GM19328 (cell line): Measurements from ENCODE around the gene KNDC1.

Experiments used
- ATAC-seq: cut with Tn5 transposase; IDR thresholded peaks from one replicate; pipeline ENCODE4 v1.9.1; 2021; ENCODE audit warnings: mild to moderate bottlenecking, moderate library complexity; ENCODE audit not compliant: unreplicated experiment

KNDC1 gene

GRCh38 chr10:133190225-133190624, 30.2 kb downstream of the KNDC1 start:
- no peak for ATAC-seq

GRCh38 chr10:133191651-133192050, 31.6 kb downstream of the KNDC1 start:
- ATAC-seq: no peak

DNA sequence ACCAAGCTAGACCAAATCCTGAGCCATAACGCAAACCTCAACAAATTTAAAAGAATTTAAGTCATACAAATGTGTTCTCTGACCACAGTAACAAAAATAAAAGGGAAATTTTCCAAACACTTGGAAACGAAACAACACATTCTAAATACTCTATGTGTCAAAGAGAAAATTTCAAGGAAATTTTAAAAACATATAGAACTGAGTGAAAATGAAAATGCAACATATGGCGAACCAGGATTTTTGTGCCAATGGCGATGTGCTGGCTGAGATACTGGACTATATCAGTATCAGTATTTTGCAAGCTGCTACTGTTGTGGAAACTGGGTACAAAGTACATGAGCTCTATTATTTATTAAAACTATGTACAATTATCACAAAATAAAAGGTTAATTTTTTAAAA, 34.1 kb downstream of the KNDC1 start:
- ATAC-seq: no peak

- ATAC-seq: no peak
Measured at GRCh38 chr10:133195096-133195495, 35.1 kb downstream of the KNDC1 start.

DNA sequence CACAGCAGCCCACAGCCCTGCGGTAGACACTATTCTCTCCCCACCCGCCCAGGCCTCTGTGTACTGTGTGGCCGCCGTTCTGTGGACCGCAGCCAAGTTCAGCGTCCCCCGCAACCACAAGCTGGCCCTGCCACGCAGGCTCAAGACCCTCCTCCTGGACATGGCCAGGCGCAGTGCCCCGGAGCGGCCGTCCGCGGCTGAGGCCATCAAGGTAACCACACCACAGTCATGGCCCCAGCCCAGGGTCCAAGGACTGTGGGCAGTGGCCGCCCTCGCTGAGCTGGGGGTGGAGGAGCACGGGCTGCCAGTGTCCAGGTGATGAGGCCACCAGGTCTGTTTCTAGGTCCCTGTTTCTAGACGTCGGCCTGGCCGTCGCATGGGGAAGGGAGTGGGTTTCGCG, 35.6 kb downstream of the KNDC1 start:
- no peak for ATAC-seq

GRCh38 chr10:133196221-133196915, 36.3 kb downstream of the KNDC1 start:
- no peak for ATAC-seq

DNA sequence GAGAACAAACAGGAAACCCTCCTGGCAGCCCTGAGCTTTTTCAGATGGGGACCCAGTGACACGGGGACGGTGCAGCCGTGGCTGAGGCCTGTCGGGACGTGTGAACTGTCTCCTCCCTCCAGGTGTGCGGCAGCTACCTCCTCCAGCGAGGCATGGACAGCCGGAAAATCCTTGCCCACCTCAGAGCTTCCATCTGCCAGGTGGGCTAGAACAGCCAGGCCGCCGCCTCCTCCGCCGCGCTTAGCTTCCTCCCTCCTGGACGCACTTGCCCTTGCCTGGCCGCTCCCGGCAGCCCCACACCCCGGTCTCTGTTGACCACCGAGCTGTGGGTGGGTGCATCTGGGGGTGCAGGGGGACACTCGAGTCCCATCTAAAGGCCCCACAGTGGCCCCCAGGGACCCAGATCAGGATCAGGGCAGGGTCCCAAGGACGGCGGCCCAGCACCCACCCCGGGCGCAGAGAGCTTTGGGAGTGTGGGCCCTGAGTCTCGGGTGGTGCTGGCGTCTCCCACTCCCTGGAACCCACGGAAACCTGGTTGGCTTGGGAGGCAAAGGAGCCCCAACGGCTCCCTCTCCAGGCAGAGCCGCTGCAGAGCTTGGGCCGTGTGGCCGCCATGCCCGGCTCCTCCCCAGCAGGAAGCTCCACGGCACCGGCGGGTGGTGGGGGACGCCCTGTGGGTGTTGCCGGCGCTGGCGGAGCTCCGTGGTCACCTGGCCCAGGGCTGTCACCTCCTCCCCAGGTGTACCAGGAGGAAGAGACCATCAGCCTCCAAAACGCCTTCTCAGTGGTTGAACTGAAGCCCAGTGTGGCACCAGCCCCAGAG, 37.1 kb downstream of the KNDC1 start:
- ATAC-seq: no peak

DNA sequence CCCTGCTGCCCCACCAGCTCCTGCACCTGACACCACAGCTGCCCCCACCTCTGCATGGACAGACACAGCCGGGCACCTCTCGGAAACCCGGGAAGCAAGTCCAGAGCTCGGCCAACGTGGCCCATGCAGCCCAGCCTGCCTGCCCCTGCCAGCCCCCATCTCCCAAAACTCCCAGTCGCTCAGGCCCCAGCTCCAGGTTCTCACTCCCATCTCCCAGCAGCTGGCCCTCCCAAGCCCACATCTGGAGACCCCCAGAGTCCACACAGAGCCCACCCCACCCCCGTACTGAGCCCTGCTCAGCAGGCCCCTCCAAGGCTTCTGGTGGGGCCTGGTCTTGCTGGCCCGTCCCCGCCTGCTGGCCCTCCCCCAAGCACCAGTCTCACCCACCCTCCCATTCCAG, 37.8 kb downstream of the KNDC1 start:
- no peak for ATAC-seq

DNA sequence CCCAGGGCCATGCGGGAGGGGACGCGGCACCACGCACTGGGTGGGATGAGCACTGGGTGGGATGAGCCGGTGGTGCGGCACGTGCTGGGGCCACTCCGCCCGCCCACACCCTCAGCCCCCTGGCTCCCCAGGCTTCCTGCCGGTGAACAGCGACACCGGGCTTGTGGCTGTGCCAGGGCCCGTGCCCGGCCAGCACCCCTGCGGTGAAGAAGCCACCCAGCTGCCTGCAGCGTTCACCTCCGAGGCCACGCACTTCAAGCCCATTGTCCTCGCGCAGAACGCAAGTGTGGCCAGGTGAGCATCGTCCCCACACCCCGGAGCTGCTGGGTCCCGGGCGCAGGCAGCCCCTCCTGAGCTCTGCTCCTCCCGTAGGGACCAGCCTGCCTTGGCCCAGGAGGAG, 38.2 kb downstream of the KNDC1 start:
- no peak for ATAC-seq

- no peak for ATAC-seq
Measured at GRCh38 chr10:133198621-133199487, 38.8 kb downstream of the KNDC1 start.

DNA sequence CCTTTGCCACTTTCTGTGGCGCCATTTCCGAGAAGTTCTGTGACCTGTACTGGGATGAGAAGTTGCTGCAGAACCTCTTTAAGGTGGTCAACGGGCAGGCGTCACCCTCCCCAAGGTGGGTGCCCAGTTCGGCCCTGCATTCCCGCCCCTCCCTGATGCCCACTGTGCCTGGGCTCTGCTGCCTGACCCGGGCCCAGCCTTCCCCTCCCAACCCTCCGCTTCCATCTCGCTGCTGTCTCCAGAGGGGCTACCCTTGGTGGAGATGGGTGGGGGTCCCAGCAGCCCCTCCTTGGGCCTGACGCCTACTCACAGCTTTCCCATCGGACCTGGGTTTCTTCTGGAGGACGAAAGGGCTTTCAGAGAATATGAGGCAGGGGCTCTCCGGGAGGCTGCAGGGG, 39.5 kb downstream of the KNDC1 start:
- no peak for ATAC-seq

GRCh38 chr10:133199992-133200611, 40.1 kb downstream of the KNDC1 start:
- ATAC-seq: no peak

- no peak for ATAC-seq
Measured at GRCh38 chr10:133200621-133201031, 40.6 kb downstream of the KNDC1 start.

DNA sequence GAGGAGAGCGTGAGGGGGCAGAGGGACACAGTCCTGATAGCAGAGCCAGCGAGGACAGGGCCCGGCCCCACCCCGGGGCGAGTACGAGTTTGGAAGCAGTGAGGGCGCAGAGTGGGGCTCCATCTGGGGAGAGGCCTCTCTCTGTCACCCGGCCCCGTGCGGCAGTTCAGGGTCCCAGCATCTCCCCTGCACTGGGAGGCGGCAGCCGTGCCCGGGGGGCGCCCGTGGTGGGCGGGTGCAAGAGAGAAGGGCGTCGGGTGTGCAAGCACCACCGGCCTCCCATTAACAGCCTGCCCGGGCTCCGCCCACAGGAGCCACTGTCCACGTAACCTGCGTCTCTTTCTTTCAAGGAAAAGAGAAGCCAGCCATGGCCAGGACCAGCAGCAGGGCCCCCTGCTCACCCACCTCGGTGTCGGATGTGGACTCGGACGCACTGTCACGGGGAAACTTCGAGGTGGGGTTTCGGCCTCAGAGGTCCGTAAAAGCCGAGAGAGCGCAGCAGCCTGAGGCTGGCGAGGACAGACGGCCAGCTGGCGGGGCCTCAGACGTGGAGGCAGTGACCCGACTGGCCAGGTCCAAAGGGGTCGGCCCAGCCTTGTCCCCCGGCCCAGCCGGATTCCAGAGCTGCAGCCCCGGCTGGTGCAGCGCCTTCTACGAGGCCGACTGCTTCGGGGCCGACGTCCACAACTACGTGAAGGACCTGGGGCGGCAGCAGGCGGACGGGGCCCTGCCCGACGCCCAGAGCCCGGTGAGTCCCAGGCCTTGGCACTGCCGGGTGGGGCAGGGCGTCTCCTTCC, 41.3 kb downstream of the KNDC1 start:
- ATAC-seq: no peak

DNA sequence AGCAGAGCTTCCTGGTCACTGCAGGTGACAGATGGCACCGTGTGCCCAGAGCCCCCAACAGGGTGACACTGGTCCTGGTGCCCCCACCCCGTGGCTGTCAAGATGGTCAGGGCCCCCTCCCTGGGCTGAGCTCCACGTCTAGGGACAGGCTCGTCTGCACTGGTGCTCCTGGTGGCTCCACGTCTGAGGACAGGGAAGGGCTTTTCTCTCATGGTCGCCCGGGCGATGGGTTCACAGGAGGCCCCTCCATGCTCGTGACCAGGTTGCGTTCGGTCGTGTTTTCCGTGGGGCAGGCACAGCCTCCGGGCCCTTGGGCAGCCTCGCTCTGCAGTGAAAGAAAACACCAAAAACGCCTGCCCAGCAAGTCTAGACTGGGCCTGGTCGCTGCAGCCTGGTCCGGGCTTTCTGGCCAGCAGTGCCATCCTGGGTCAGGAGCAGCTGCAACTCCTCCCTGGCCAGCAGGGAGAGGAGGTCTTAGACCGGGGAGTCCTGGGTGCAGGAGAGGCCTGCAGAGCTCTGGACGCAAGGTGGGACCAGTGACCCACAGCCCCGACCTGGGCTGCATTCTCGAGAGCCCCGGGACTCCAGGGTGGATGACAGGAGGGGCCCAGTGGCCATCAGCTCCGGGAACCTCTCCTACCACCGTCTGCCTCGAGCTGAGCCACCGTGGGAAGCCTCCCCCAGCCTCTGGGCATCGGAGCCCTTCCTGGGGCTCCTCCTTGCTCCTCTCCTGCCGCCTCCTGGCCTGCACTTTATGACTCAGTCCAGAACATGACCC, 42.1 kb downstream of the KNDC1 start:
- no peak for ATAC-seq

DNA sequence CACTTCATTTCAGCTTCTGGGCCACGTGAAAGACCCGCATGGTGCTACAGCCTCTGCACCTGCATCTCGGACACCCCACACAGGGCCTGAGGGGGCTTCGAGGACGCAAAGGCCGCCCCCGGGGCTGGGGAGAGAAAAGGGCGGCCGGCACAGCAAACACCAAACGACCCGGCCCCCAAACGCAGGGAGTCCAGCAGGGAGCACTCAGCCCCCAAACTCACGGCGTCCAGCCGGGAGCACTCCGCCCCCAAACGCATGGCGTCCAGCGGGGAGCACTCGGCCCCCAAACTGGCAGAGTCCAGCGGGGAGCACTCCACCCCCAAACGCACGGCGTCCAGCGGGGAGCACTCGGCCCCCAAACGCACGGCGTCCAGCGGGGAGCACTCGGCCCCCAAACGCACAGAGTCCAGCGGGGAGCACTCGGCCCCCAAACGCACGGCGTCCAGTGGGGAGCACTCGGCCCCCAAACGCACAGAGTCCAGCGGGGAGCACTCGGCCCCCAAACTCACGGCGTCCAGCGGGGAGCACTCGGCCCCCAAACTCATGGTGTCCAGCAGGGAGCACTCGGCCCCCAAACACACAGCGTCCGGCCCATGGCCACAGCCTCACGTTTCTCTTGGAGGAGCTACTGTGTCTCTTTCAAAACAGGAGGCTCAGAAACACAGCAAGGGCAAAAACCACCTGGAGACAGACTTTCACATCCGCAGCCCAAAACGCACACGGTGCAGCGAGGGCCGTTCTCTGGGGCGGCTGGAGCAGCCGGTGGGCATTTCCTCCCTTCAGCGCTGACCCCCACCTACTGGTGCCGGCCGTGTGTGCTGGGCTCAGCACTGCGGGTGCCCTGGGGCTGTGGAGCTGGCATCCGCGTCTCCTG, 43.0 kb downstream of the KNDC1 start:
- no peak for ATAC-seq

DNA sequence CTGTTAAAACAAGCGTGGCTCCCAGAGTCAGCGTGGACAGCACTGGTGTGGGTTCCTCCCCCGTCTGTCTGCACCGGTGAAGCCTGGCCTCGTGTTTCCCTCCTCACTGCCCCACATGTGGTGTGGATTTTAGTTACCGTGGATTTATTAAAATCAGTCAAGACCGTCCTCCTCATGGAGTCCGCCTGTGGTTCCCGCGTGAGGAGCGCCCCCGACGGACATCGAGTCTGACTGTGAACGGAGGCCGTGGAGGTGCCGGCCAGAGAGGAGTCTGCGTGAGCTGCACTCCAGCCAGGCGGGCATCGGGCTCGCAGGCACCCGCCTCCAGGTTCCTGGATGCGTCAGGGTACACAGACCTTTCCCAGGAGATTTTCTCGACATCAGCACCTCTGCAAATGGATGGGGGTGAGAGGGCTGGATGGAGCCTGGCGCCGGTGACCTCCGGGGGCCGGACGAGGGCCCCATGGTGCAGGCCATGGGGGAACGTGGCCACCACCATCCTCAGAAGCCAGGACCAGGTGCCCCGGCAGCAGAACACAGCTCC, 43.7 kb downstream of the KNDC1 start:
- ATAC-seq: no peak
